ENCODE results near the gene CEP128.

DNA sequence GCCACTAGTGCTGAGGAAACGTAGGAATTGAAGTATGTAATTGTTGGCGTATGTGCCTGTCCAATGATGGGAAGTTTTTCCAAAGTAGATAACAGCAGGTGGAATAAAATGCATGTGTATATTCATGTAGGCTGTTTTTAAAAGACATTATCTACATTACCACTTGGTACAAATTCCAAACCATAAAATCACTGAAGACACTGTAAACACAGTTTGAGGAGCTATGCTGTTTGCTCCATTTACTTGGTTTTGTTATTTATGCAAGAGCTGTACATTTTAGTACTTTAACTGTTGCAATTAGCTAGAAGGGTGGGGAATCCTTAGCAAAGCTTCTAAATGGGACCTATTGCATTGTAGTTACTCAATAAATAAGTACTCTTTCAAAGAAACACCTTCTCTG is 455.8 kb downstream of the CEP128 start:
- TF ChIP-seq POLR2AphosphoS5 (IDR thresholded peaks at IDR 0.05) (no peak), POLR2A (IDR thresholded peaks at IDR 0.05) (no peak), EP300 (IDR thresholded peaks at IDR 0.05) (no peak)
- TF ChIP-seq, protein P1, sequence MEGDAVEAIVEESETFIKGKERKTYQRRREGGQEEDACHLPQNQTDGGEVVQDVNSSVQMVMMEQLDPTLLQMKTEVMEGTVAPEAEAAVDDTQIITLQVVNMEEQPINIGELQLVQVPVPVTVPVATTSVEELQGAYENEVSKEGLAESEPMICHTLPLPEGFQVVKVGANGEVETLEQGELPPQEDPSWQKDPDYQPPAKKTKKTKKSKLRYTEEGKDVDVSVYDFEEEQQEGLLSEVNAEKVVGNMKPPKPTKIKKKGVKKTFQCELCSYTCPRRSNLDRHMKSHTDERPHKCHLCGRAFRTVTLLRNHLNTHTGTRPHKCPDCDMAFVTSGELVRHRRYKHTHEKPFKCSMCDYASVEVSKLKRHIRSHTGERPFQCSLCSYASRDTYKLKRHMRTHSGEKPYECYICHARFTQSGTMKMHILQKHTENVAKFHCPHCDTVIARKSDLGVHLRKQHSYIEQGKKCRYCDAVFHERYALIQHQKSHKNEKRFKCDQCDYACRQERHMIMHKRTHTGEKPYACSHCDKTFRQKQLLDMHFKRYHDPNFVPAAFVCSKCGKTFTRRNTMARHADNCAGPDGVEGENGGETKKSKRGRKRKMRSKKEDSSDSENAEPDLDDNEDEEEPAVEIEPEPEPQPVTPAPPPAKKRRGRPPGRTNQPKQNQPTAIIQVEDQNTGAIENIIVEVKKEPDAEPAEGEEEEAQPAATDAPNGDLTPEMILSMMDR (IDR thresholded peaks at IDR 0.05) = no peak

Measured in gastroesophageal sphincter (tissue), 3 donors.